K562 treated with DMSO at 1 percent for 48 hours (cell line): ENCODE measurements around the gene ABHD13. TPM values are rescaled to one million over a fixed set of nuclear protein-coding genes. Genes with fewer than 3 reads are reported as not detected.

Experiments
- total RNA-seq: library from RNA; unstranded; fragments of 300-600 nt; gene quantifications from 2 replicates; pipeline ENCODE4 v1.2.3, GENCODE V29; 2022; ENCODE audit warnings: low replicate concordance; ENCODE audit errors: extremely low read depth

ABHD13 gene
- total RNA-seq, result not detected in 2 replicates

GRCh38 chr13:108218044-108218974 is at the start of gene ABHD13:
TSS of gene ABHD13 (plus strand) at chr13:108218392. CDS start at chr13:108229219, 10,827 bp downstream.

GRCh38 chr13:108215436-108215835 is 2.8 kb upstream of the ABHD13 start, which contains the start of gene LIG4:
TSS of gene LIG4 (minus strand) at chr13:108215536. CDS start at chr13:108211268, 4,268 bp downstream.

GRCh38 chr13:108269601-108270328 is 51.6 kb downstream of the ABHD13 start, which contains the start of gene TNFSF13B:
TSS of gene TNFSF13B (plus strand) at chr13:108269718. CDS start at chr13:108269896, 178 bp downstream.

Other genes with a start within 250 kb of the ABHD13 start
- gene LIG4, start 2.9 kb upstream of the ABHD13 start, total RNA-seq, result not detected in 2 replicates
- gene TNFSF13B, start 51.3 kb downstream of the ABHD13 start, total RNA-seq, result not detected in 2 replicates